Muscle layer of colon (tissue), 2 donors: ENCODE measurements around the gene CA5A.
A peak's percentile ranks its signal among the peaks of the same experiment; 100 is the strongest.

Experiments
- H3K27ac ChIP-seq: one replicate; pipeline ENCODE4 v1.7.0; 2013; ENCODE audit warnings: low read depth, mild to moderate bottlenecking, low read length, moderate library complexity
- H3K27me3 ChIP-seq, 2 donors: one replicate each; pipeline ENCODE4 v1.7.0; 2013; ENCODE audit warnings: low read length in 2 of 2, mild to moderate bottlenecking in 2 of 2; ENCODE audit not compliant: insufficient read depth in 2 of 2, control insufficient read depth in 1 of 2
- H3K36me3 ChIP-seq: one replicate; pipeline ENCODE4 v1.7.0; 2013; ENCODE audit warnings: mild to moderate bottlenecking, low read length; ENCODE audit not compliant: insufficient read depth
- H3K4me1 ChIP-seq: one replicate; pipeline ENCODE4 v1.7.0; 2013; ENCODE audit warnings: mild to moderate bottlenecking, low read length; ENCODE audit not compliant: insufficient read depth
- H3K4me3 ChIP-seq, 2 donors: one replicate each; pipeline ENCODE4 v1.7.0; 2013; ENCODE audit warnings: low read length in 2 of 2, low read depth in 1 of 2, mild to moderate bottlenecking in 1 of 2, moderate library complexity in 1 of 2
- H3K9ac ChIP-seq: one replicate; pipeline ENCODE4 v1.7.0; 2013; ENCODE audit warnings: low read length
- H3K9me3 ChIP-seq: one replicate; pipeline ENCODE4 v1.7.0; 2013; ENCODE audit warnings: mild to moderate bottlenecking, low read length
- donor health status: abdominal sarcoma.
- donor health status: Adenocarcinoma of cecum.

Gene CA5A

DNA sequence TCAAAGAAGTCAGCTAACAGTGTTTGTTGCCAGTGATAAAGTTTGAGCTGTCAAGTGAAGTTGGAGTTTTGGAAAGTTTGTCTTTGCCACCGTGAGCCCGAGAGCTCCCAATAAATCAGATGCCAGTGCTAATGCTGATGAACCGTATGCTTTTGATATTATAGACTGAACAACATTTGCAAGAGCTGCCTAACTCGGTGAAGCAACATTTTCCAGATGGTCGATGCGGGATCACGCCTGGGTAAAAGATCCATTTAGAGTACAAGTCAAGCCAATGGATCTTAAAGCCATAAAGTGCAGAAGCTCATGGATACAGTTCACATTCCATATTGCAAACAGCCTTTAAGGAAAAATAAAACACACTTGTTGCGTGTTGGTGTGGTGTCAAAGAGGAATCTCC lies 24.5 kb upstream of the CA5A start:
- Histone ChIP-seq H3K9ac (no peak overlapping the region), H3K36me3 (peaks cover 5% of the 10 kb centered on the region), H3K9me3 (no peaks in the 10 kb centered on the region), H3K4me1 (peaks cover 14% of the 10 kb centered on the region), H3K27ac (no peak overlapping the region), H3K27me3 (no peaks in the 10 kb centered on the region), H3K4me3 (no peak overlapping the region)

DNA sequence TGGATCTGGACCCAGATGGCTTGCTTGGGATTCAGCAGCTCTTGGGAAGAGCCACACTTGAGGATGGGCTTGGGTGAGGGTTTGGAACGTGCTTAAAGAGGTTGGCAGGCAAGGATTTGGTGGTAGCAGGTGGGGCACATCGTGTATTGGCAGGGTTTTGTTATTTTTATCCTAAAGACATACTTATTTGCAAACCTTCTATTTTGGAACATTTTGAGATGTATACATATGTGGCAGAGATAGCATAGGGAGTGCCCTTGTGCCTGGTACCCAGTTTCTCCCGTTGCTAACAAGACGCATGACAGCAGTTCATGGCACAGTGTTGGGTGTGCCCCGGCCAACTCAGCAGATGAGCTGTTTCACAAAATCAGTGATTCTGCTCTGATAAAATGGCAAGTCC lies 24.0 kb upstream of the CA5A start:
- no peaks in the 10 kb centered on the region for H3K27me3 ChIP-seq
- no peak overlapping the region for H3K27ac ChIP-seq
- H3K4me3 ChIP-seq, result no peak overlapping the region
- no peaks in the 10 kb centered on the region for H3K9me3 ChIP-seq
- peaks cover 5% of the 10 kb centered on the region for H3K36me3 ChIP-seq
- H3K4me1 ChIP-seq, result peaks cover 15% of the 10 kb centered on the region
- H3K9ac ChIP-seq, result no peak overlapping the region

DNA sequence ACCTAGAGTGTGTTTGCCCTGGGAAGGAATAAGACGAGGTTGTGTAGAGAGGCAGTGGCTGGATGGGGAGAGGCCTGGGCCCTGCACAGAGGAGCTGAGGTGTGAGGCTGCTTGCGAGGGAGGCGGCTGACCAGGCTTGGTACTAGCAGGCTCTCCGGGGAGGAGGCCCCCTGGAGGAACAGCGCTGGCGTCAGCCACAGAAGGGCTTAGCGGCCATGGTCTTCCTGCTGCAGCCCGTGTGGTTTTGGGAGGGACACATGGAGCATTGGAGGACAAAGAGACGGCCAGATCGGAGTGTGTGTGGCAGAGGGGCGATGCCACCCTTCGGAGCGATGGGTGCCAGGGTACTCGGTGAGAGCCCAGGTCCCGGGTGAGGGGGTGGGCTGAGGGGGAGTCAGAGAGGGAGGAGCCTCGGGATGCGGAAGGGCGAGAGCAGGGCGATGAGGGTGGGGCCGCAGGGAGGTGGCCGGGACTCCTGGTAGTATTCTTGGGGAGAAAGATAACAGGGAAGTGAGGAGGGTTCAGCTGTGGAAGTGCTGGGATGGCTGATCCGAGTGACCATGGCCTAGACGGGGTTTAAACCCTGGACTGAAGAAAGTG lies 23.2 kb upstream of the CA5A start:
- no peaks in the 10 kb centered on the region for H3K9me3 ChIP-seq
- no peak overlapping the region for H3K9ac ChIP-seq
- H3K27me3 ChIP-seq, result no peaks in the 10 kb centered on the region
- no peak overlapping the region for H3K27ac ChIP-seq
- peaks cover 5% of the 10 kb centered on the region for H3K36me3 ChIP-seq
- peaks cover 20% of the 10 kb centered on the region for H3K4me1 ChIP-seq
- no peak overlapping the region for H3K4me3 ChIP-seq

- Histone ChIP-seq H3K9me3 (no peaks in the 10 kb centered on the region), H3K4me3 (no peak overlapping the region), H3K27ac (no peak overlapping the region), H3K4me1 (peaks cover 20% of the 10 kb centered on the region), H3K27me3 (no peaks in the 10 kb centered on the region), H3K36me3 (peaks cover 8% of the 10 kb centered on the region), H3K9ac (no peak overlapping the region)
Measured at GRCh38 chr16:87958632-87959031, 22.3 kb upstream of the CA5A start.

DNA sequence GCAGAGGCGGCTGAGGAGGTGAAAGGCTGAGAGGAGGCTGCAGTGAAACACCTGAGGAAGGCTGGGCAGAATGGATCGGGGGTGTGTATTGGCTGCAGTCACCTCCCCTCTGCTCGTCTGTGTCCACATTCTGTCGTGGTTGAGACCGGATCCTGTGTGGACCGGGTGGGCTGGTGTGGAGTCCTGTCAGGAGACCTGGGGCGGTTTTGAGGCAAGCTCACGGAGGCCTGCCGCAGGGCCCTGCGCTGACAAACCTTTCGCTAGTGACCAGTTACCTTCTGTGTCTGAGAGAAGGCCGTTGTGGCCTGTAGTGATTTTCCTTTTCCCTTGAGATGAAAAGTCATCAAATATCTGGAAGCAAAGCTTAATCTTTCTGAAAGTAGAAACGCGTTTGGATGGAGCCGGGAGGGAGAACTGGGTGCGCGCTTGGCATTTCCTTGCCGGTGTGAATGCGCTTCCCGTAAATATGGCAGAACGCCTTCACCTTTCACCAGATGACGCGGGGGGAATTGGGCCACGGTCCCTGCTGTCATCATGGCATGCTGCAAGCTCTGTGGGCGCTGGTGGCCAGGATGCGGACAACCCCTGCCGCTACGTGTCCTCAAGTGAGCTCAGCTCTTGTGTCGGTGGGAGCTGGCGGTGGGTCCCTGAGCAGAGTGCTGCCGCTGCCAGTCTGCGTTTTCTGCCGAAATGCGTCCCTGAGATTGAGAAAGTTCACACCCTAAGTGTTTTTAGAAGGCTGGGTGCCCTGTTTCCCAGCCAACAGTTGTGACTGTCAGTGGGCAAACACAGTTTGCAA lies 21.2 kb upstream of the CA5A start:
- Histone ChIP-seq H3K4me3 (no peak overlapping the region), H3K27me3 (no peaks in the 10 kb centered on the region), H3K9ac (no peak overlapping the region), H3K27ac (no peak overlapping the region), H3K4me1 (peaks cover 25% of the 10 kb centered on the region), H3K36me3 (peaks cover 8% of the 10 kb centered on the region), H3K9me3 (no peaks in the 10 kb centered on the region)

DNA sequence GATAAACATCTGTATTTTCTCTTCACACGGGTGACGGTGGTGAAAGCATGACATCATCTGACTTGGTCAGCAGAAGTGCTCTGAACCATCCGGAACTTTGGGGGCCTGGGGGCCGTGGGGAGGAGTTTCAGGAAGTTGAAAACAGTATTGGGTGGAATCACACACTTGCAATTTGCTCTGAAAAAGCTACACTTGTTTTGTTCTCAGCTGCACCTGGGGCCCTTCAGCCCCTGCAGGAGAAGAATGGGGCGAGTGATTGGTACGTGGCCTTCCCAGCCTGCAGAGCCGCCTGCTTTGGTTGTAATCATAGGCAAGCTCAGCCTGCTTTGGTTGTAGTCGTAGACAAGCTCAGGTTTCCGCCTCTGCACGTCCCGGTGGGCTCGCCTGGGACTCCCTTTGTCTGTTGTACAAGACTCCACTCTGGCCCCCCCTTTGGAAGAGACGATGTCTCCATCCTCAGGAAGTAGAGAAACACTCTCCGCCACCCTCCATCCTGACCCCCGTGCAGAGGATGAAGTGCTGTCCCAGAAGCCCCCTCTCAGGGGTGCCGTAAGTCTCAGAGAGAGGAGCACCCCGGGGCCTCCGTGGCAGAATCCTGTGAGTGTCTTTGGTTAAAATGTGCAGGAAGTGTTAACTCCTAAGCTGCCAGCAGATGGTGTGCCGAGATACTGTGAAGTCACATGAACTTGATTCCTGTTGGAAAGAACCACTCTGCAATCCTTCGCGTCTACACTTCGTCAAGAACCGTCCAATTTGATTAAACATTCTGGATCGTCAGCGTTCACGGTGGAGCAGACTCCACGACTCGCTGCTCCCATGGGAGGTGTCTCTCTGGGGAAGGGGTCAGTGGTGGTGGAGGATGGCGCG lies 20.3 kb upstream of the CA5A start:
- H3K9me3 ChIP-seq, result no peaks in the 10 kb centered on the region
- no peaks in the 10 kb centered on the region for H3K27me3 ChIP-seq
- peaks cover 31% of the 10 kb centered on the region for H3K4me1 ChIP-seq
- H3K27ac ChIP-seq, result no peak overlapping the region
- no peak overlapping the region for H3K9ac ChIP-seq
- H3K4me3 ChIP-seq, result peak overlapping the region in 1 of 2 donors; percentile 36
- H3K36me3 ChIP-seq, result peaks cover 8% of the 10 kb centered on the region

DNA sequence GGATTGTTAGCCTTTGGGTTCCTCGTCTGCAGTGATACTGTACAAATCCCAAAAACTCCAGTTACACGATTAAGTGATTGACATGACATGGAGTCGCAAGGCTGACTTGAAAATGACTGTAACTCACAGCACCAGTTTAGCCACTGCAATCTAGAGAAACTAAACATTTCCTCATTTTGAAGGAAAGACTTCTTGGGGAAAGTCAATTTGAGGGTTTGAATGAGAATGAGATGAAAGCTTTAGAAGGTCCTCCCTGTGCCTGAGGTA lies 19.7 kb upstream of the CA5A start:
- H3K27ac ChIP-seq, result no peak overlapping the region
- no peak overlapping the region for H3K9ac ChIP-seq
- H3K27me3 ChIP-seq, result no peaks in the 10 kb centered on the region
- H3K4me3 ChIP-seq, result no peak overlapping the region
- H3K9me3 ChIP-seq, result no peaks in the 10 kb centered on the region
- H3K36me3 ChIP-seq, result peaks cover 8% of the 10 kb centered on the region
- peaks cover 31% of the 10 kb centered on the region for H3K4me1 ChIP-seq

GRCh38 chr16:87955302-87956097 lies 19.2 kb upstream of the CA5A start:
- Histone ChIP-seq H3K4me3 (no peak overlapping the region), H3K27me3 (no peaks in the 10 kb centered on the region), H3K4me1 (peaks cover 31% of the 10 kb centered on the region), H3K9ac (no peak overlapping the region), H3K9me3 (no peaks in the 10 kb centered on the region), H3K36me3 (peaks cover 8% of the 10 kb centered on the region), H3K27ac (no peak overlapping the region)

DNA sequence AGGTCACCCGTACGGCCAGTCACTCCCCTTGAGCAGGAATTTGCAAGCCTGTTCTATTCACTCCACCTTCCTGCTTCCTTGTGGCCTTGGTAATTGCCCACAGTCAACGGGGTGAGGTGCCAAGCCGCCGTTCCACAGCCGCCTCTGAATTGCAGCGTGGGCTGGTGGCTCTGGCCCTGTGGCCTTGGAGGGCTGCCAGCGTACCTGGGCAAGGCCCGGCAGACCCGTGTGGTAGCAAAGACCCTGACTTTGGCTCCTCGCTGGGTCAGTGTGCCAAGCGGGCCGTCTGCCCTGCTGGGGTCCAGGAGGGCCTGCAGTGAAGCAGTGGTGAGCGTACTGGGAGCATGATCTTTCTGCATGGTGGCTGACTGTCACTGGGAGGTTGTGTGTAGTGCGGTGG lies 18.5 kb upstream of the CA5A start:
- Histone ChIP-seq H3K4me3 (no peak overlapping the region), H3K36me3 (peaks cover 8% of the 10 kb centered on the region), H3K27me3 (no peaks in the 10 kb centered on the region), H3K4me1 (peaks cover 31% of the 10 kb centered on the region), H3K9ac (no peak overlapping the region), H3K9me3 (no peaks in the 10 kb centered on the region), H3K27ac (no peak overlapping the region)

DNA sequence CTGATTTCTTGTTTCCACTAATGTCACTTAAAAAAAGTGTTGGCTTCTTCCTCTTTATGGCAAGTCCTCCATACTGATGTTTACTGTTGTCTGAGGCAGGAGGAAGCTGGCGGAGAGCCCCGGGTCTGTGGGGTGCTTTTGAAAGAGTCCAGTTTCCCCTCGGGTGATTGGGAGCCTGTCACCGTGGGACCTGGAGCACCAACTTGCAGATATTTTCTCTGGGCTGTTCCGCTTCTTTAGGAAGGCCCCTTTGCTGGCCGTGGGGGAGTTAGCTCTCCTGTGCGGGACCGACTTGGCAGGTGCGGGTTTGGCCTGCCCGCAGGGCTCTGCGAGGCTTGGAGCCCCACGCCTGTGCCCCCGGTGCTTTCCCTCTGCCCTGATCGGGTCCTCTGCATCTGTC lies 18.0 kb upstream of the CA5A start:
- no peaks in the 10 kb centered on the region for H3K27me3 ChIP-seq
- H3K27ac ChIP-seq, result no peak overlapping the region
- peaks cover 31% of the 10 kb centered on the region for H3K4me1 ChIP-seq
- H3K9me3 ChIP-seq, result no peaks in the 10 kb centered on the region
- H3K4me3 ChIP-seq, result no peak overlapping the region
- no peak overlapping the region for H3K9ac ChIP-seq
- H3K36me3 ChIP-seq, result peaks cover 8% of the 10 kb centered on the region
